ENCODE results near the gene SCPEP1. TPM values are rescaled to one million over a fixed set of nuclear protein-coding genes. Genes with fewer than 3 reads are reported as not detected.

The SCPEP1 gene
- total RNA-seq, 2 experiments from 2014 or later: 22.1 to 25.5 TPM

GRCh38 chr17:56943505-56944125 is 34.3 kb upstream of the SCPEP1 start:
- Mint-ChIP-seq H3K9me3 (no peaks in the 10 kb centered on the region), H3K4me3 (no peak overlapping the region), H3K4me1 (ENCODE audit: low read depth) (no peaks in the 10 kb centered on the region), H3K36me3 (ENCODE audit: low read depth) (peaks cover 89% of the 10 kb centered on the region), H3K27me3 (no peaks in the 10 kb centered on the region), H3K27ac (no peak overlapping the region)
- ATAC-seq (ENCODE audit: poor library complexity): no peak
- intact Hi-C loops (cut with DNase I, micrococcal nuclease): loop anchor here in 1 of 2 experiments (5.0 kb wide), 1 partner anchor 351 kb away; the partner anchor contains the start of gene NOG
- H3K27me3 ChIP-seq (ENCODE audit: control insufficient read depth in 1 of 2, insufficient read depth in 2 of 2, low read length in 2 of 2): no peaks in the 10 kb centered on the region
- no peak overlapping the region for H3K4me3 ChIP-seq (ENCODE audit: low read length)
- H3K27ac ChIP-seq (ENCODE audit: low read depth in 1 of 2, low read length in 2 of 2): no peak overlapping the region
- no peak for TF ChIP-seq CTCF (IDR thresholded peaks at IDR 0.05)
- no peak for DNase-seq
- H3K4me1 ChIP-seq (ENCODE audit: insufficient read depth, low read length): no peaks in the 10 kb centered on the region
- H3K36me3 ChIP-seq (ENCODE audit: insufficient read depth, low read length): peaks cover 54% of the 10 kb centered on the region
- ChIA-PET POLR2A (no interaction called here), CTCF (interaction anchor here (1.0 kb wide), 2 partner anchors 17 to 124 kb away, joined by 3 read pairs; partner anchors contain the start of gene COIL)
- no peaks in the 10 kb centered on the region for H3K9me3 ChIP-seq (ENCODE audit: control insufficient read depth in 1 of 2, insufficient read depth in 1 of 2, low read length in 2 of 2)

DNA sequence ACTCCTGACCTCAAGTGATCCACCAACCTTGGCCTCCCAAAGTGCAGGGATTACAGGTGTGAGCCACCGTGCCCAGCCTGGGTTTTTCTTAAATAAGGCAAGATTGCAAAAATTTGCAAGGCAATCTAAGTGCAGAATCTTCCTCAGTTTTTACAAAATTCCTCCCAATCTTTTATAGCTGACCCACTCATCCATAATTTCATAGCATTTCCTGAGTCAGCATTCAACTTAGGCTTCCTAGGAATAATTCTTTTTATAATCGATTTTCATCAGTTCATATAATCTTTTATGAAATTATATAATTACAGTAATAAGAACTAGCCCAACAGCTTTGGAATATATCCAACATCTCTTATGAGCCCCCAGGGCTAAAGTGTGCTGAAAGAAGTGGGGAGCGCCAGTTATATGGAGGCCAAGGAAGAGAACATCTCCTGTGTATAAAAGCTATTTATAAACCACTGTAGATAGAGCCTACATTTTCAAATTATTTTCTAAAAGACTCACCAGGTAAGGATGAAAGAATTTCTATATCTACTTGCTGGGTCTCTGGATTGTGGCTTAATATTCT is 31.9 kb upstream of the SCPEP1 start:
- ATAC-seq (ENCODE audit: poor library complexity): no peak
- Mint-ChIP-seq H3K9me3 (no peaks in the 10 kb centered on the region), H3K27ac (no peak overlapping the region), H3K4me1 (ENCODE audit: low read depth) (no peaks in the 10 kb centered on the region), H3K36me3 (ENCODE audit: low read depth) (peaks cover 93% of the 10 kb centered on the region), H3K27me3 (no peaks in the 10 kb centered on the region), H3K4me3 (no peak overlapping the region)
- CTCF ChIA-PET: no interaction called here
- no peak overlapping the region for H3K4me3 ChIP-seq (ENCODE audit: low read length)
- POLR2A ChIA-PET: no interaction called here
- DNase-seq: no peak
- no peaks in the 10 kb centered on the region for H3K9me3 ChIP-seq (ENCODE audit: control insufficient read depth in 1 of 2, insufficient read depth in 1 of 2, low read length in 2 of 2)
- no peaks in the 10 kb centered on the region for H3K27me3 ChIP-seq (ENCODE audit: control insufficient read depth in 1 of 2, insufficient read depth in 2 of 2, low read length in 2 of 2)
- TF ChIP-seq CTCF (IDR thresholded peaks at IDR 0.05): no peak
- H3K4me1 ChIP-seq (ENCODE audit: insufficient read depth, low read length): no peaks in the 10 kb centered on the region
- H3K36me3 ChIP-seq (ENCODE audit: insufficient read depth, low read length): peaks cover 70% of the 10 kb centered on the region
- intact Hi-C loops (cut with DNase I, micrococcal nuclease): no loop called here
- H3K27ac ChIP-seq (ENCODE audit: low read depth in 1 of 2, low read length in 2 of 2): no peak overlapping the region

- Histone ChIP-seq H3K36me3 (ENCODE audit: insufficient read depth, low read length) (peaks cover 59% of the 10 kb centered on the region), H3K4me1 (ENCODE audit: insufficient read depth, low read length) (no peaks in the 10 kb centered on the region), H3K27me3 (ENCODE audit: control insufficient read depth in 1 of 2, insufficient read depth in 2 of 2, low read length in 2 of 2) (no peaks in the 10 kb centered on the region), H3K4me3 (ENCODE audit: low read length) (no peak overlapping the region), H3K27ac (ENCODE audit: low read depth in 1 of 2, low read length in 2 of 2) (no peak overlapping the region), H3K9me3 (ENCODE audit: control insufficient read depth in 1 of 2, insufficient read depth in 1 of 2, low read length in 2 of 2) (no peaks in the 10 kb centered on the region)
- no peak overlapping the region for H3K4me3 Mint-ChIP-seq
- TF ChIP-seq CTCF (IDR thresholded peaks at IDR 0.05): no peak
- peaks cover 88% of the 10 kb centered on the region for H3K36me3 Mint-ChIP-seq (ENCODE audit: low read depth)
- no peak for DNase-seq
- ChIA-PET CTCF (interaction anchor here (0.6 kb wide), 1 partner anchor 59 kb away, joined by 3 read pairs; no protein-coding TSS in a partner anchor), POLR2A (no interaction called here)
- no peaks in the 10 kb centered on the region for H3K27me3 Mint-ChIP-seq
- H3K27ac Mint-ChIP-seq: no peak overlapping the region
- ATAC-seq (ENCODE audit: poor library complexity): no peak
- H3K4me1 Mint-ChIP-seq (ENCODE audit: low read depth): no peaks in the 10 kb centered on the region
- H3K9me3 Mint-ChIP-seq: no peaks in the 10 kb centered on the region
- intact Hi-C loops (cut with DNase I, micrococcal nuclease): no loop called here
Measured at GRCh38 chr17:56947741-56948140, 30.2 kb upstream of the SCPEP1 start.
